T-helper 17 cell (primary cell): ENCODE measurements around the gene EIF6. TPM values are rescaled to one million over a fixed set of nuclear protein-coding genes. Genes with fewer than 3 reads are reported as not detected.

Experiments used
- ATAC-seq: fragments of 150-1000 bp; cut with Tn5 transposase; 2 replicates; pipeline ENCODE4 v1.10.0; 2021; ENCODE audit warnings: mild to moderate bottlenecking, moderate library complexity
- DNase-seq, 3 donors: peaks; one replicate each; pipeline versions ENCODE4 v3.0.0 to v3.0.0-alpha.2; 2020 to 2021
- H3K9me3 ChIP-seq: one replicate; pipeline ENCODE4 v1.7.0; 2013; ENCODE audit warnings: low read length, mild to moderate bottlenecking; ENCODE audit not compliant: control insufficient read depth, poor library complexity, severe bottlenecking
- H3K27ac Mint-ChIP-seq: one replicate; pipeline ENCODE4 v1.8.0; 2022; ENCODE audit warnings: mild to moderate bottlenecking, moderate library complexity, mixed read lengths
- H3K27me3 Mint-ChIP-seq: one replicate; pipeline ENCODE4 v1.8.0; 2022; ENCODE audit warnings: mixed read lengths
- H3K36me3 Mint-ChIP-seq: one replicate; pipeline ENCODE4 v1.8.0; 2022; ENCODE audit warnings: low read depth, mixed read lengths
- H3K4me1 Mint-ChIP-seq: one replicate; pipeline ENCODE4 v1.8.0; 2022; ENCODE audit warnings: mild to moderate bottlenecking, mixed read lengths
- H3K4me3 Mint-ChIP-seq: one replicate; pipeline ENCODE4 v1.8.0; 2022; ENCODE audit warnings: mild to moderate bottlenecking, moderate library complexity, mixed read lengths
- total RNA-seq, 4 donors: library from RNA in 2 of 4; stranded (reverse) in 2 of 4; gene quantifications; one replicate each; pipeline ENCODE4 v1.2.3 and lab custom pipeline; 2022 to 2026

The EIF6 gene
- total RNA-seq, 2 donors from 2014 or later = 39.4 to 43.6 TPM

GRCh38 chr20:35275741-35276251 lies 8.8 kb downstream of the EIF6 start:
- H3K9me3 ChIP-seq = no peaks in the 10 kb centered on the region
- H3K27ac Mint-ChIP-seq = peak overlapping the region; percentile 98
- ATAC-seq (no peak), DNase-seq (no peak)
- H3K4me3 Mint-ChIP-seq = peak overlapping the region; percentile 7
- peaks cover 7% of the 10 kb centered on the region for H3K36me3 Mint-ChIP-seq
- peaks cover 17% of the 10 kb centered on the region for H3K4me1 Mint-ChIP-seq
- H3K27me3 Mint-ChIP-seq = no peaks in the 10 kb centered on the region

DNA sequence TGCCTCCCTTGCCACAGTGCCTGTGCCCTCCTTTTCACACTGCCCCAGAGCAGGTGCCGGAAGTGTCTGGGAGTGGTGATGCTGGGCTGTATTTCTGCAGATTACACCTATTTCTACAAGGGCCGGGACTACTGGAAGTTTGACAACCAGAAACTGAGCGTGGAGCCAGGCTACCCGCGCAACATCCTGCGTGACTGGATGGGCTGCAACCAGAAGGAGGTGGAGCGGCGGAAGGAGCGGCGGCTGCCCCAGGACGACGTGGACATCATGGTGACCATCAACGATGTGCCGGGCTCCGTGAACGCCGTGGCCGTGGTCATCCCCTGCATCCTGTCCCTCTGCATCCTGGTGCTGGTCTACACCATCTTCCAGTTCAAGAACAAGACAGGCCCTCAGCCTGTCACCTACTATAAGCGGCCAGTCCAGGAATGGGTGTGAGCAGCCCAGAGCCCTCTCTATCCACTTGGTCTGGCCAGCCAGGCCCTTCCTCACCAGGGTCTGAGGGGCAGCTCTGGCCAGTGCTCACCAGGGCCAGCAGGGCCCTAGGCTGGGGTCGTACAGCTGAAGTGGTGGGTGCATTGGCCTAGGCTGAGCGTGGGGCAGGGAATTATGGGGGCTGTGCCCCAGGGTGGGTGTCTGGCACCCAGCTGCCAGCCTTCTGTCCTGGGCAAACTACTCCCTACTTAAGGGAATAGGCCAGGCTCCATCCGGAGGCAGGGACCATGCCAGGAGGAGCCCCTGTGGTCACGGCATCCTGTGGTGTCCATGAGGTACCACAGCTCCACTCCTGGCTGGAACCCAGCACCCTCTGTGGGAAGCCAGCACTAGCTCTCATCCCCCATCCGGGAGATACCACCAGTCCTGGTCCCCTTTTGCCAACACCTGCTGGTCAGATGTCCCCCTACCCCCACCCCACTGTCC lies 10.1 kb downstream of the EIF6 start:
- Mint-ChIP-seq H3K27me3 (no peaks in the 10 kb centered on the region), H3K4me3 (peak overlapping the region; percentile 49), H3K4me1 (peaks cover 17% of the 10 kb centered on the region), H3K27ac (peak overlapping the region; percentile 88), H3K36me3 (peaks cover 8% of the 10 kb centered on the region)
- ATAC-seq (no peak), DNase-seq (no peak)
- H3K9me3 ChIP-seq = no peaks in the 10 kb centered on the region

- peak overlapping the region; percentile 88 for H3K27ac Mint-ChIP-seq
These were observed 11.0 kb downstream of the EIF6 start for GRCh38 chr20:35273449-35274171.

DNA sequence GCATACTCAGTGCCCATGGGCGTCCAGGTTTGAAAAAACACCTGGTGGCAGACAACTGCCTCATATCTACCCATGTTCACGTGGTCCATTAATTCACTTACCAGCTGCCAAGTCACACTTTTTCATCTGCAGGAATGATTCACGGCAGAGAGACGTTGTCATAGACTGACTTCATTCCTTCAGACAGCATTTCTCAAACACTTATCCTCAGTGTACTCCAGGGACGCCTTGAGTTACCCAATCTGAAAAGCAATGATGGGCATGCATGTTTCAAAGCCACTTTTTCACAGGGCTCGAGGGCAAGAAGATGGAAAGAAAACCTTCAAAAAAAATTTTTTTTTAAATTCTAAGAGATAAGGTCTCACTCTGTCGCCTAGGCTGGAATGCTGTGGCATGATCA lies 12.7 kb downstream of the EIF6 start:
- DNase-seq (no peak), ATAC-seq (no peak)
- H3K27ac Mint-ChIP-seq = no peak overlapping the region
- H3K4me3 Mint-ChIP-seq = no peak overlapping the region
- no peaks in the 10 kb centered on the region for H3K27me3 Mint-ChIP-seq
- no peaks in the 10 kb centered on the region for H3K9me3 ChIP-seq
- H3K4me1 Mint-ChIP-seq = peaks cover 17% of the 10 kb centered on the region
- H3K36me3 Mint-ChIP-seq = peaks cover 5% of the 10 kb centered on the region

More at GRCh38 chr20:35273449-35274171, 11.0 kb downstream of the EIF6 start:
- DNase-seq = no peak
- no peak for ATAC-seq
- H3K36me3 Mint-ChIP-seq = peaks cover 8% of the 10 kb centered on the region
- H3K9me3 ChIP-seq = no peaks in the 10 kb centered on the region
- peaks cover 20% of the 10 kb centered on the region for H3K4me1 Mint-ChIP-seq
- H3K27me3 Mint-ChIP-seq = no peaks in the 10 kb centered on the region
- peak overlapping the region; percentile 49 for H3K4me3 Mint-ChIP-seq

DNA sequence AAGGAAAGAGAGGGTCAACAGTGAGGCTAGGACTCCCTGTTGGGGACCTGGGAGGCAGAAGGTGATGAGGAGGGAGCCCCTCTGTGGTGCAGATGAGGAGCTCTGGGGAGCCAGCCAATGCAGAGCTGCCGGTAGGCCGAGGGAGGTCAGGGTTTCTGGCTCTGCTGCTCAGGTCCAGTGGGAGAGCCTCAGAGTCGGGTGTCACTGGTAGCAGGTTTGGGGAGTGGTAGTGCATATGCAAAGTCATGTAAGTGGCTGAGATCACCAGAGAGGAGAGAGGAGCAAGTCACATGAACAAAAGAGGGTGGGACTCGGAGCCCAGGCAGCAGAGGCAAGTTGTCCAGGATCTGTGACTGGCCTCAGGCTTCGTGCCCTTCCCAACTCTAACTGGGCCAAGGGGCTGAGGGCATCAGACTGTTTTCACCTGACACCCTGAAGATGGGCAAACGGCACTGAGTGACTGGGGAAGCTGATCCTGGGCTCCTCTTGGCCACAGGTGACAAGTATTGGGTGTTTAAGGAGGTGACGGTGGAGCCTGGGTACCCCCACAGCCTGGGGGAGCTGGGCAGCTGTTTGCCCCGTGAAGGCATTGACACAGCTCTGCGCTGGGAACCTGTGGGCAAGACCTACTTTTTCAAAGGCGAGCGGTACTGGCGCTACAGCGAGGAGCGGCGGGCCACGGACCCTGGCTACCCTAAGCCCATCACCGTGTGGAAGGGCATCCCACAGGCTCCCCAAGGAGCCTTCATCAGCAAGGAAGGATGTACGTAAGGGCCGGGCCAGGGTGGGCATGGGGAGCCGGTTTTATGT lies 13.3 kb downstream of the EIF6 start:
- no peak overlapping the region for H3K27ac Mint-ChIP-seq
- H3K4me1 Mint-ChIP-seq = peaks cover 22% of the 10 kb centered on the region
- DNase-seq (no peak), ATAC-seq (no peak)
- peak overlapping the region; percentile 7 for H3K4me3 Mint-ChIP-seq
- peaks cover 8% of the 10 kb centered on the region for H3K36me3 Mint-ChIP-seq
- H3K27me3 Mint-ChIP-seq = no peaks in the 10 kb centered on the region
- H3K9me3 ChIP-seq = no peaks in the 10 kb centered on the region

DNA sequence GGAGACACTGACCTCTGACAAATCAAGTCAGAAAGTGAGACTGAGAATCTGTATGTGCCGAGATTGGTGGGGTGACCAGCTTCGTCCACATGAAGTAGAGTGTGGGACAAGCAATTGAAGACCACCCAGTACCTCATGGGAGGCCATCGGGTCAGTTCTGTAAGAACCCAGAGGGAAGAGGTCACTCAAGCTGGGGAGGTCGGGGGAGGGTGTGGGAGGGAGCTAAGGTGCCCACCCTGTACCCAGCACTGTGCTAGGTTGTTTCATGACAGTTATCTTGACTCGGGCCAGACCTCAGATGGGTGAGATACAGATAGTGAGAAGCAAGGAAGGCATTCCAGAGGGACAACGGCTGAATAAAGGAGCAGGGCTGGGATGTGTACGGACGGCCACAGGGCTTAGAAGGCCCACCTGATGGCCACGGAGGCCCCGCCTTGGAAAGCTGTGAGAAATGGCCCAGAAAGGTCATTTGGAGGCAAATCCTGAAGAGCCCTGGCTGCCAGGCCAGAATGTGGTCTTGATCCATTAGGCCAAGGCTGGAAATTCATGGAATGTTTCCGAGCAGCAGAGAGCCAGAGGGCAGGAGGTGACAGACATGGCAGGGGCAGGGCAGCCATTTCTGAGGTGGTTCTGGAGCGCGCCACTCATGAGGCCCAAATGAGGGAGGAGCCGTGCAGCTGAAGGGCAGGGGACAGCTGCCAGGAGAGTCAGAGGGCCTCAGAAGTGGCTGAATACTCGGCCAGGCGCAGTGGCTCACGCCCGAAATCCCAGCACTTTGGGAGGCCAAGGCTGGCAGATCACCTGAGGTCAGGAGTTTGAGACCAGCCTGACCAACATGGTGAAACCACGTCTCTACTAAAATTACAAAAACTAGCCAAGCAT lies 14.3 kb downstream of the EIF6 start:
- ATAC-seq = no peak
- Mint-ChIP-seq H3K4me3 (no peak overlapping the region), H3K27ac (peak overlapping the region; percentile 37), H3K27me3 (no peaks in the 10 kb centered on the region), H3K36me3 (peaks cover 8% of the 10 kb centered on the region), H3K4me1 (peaks cover 22% of the 10 kb centered on the region)
- H3K9me3 ChIP-seq = no peaks in the 10 kb centered on the region
- DNase-seq = no peak

GRCh38 chr20:35269055-35269781 lies 15.4 kb downstream of the EIF6 start:
- H3K4me1 Mint-ChIP-seq = peaks cover 24% of the 10 kb centered on the region
- ATAC-seq (peak; percentile 73), DNase-seq (peak in 1 of 3 donors; percentile 23)
- no peaks in the 10 kb centered on the region for H3K27me3 Mint-ChIP-seq
- H3K9me3 ChIP-seq = no peaks in the 10 kb centered on the region
- peaks cover 8% of the 10 kb centered on the region for H3K36me3 Mint-ChIP-seq
- H3K4me3 Mint-ChIP-seq = no peak overlapping the region
- peak overlapping the region; percentile 8 for H3K27ac Mint-ChIP-seq

DNA sequence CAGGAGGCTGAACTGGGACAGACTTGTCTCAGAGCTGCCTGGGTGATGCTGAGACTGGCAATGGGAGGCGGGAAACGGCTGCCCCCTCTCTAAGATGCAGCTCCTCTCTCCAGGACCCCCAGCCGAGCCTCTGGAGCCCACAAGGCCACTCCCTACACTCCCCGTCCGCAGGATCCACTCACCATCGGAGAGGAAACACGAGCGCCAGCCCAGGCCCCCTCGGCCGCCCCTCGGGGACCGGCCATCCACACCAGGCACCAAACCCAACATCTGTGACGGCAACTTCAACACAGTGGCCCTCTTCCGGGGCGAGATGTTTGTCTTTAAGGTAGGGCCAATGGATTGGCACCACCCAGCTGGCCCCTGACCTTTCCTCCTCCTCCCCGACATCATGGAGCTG lies 17.5 kb downstream of the EIF6 start:
- H3K27me3 Mint-ChIP-seq = no peaks in the 10 kb centered on the region
- peaks cover 31% of the 10 kb centered on the region for H3K4me1 Mint-ChIP-seq
- no peaks in the 10 kb centered on the region for H3K9me3 ChIP-seq
- H3K36me3 Mint-ChIP-seq = peaks cover 15% of the 10 kb centered on the region
- DNase-seq (no peak), ATAC-seq (no peak)
- H3K4me3 Mint-ChIP-seq = no peak overlapping the region
- peak overlapping the region; percentile 61 for H3K27ac Mint-ChIP-seq

GRCh38 chr20:35264755-35265154 lies 19.8 kb downstream of the EIF6 start:
- no peak overlapping the region for H3K27ac Mint-ChIP-seq
- ATAC-seq = no peak
- H3K36me3 Mint-ChIP-seq = peaks cover 10% of the 10 kb centered on the region

GRCh38 chr20:35263532-35264341 lies 20.8 kb downstream of the EIF6 start:
- H3K9me3 ChIP-seq = no peaks in the 10 kb centered on the region
- Mint-ChIP-seq H3K27ac (peak overlapping the region; percentile 86), H3K27me3 (no peaks in the 10 kb centered on the region), H3K36me3 (peaks cover 10% of the 10 kb centered on the region), H3K4me1 (peaks cover 22% of the 10 kb centered on the region), H3K4me3 (no peak overlapping the region)
- no peak for DNase-seq
- ATAC-seq = no peak

More at GRCh38 chr20:35264755-35265154, 19.8 kb downstream of the EIF6 start:
- H3K4me3 Mint-ChIP-seq = no peak overlapping the region
- no peak for DNase-seq
- peaks cover 26% of the 10 kb centered on the region for H3K4me1 Mint-ChIP-seq
- no peaks in the 10 kb centered on the region for H3K27me3 Mint-ChIP-seq
- H3K9me3 ChIP-seq = no peaks in the 10 kb centered on the region
